ENCODE results near the gene BCAP29.
"Not testable (repeated sequence)": the region's sequence is repeated elsewhere in the genome, so short reads cannot be mapped to it uniquely, and the experiment has no call there.

Gene BCAP29

GRCh38 chr7:107627002-107627401 lies 47.0 kb downstream of the BCAP29 start:
- no peak for DNase-seq (ENCODE audit: low read depth)

GRCh38 chr7:107628461-107629064 lies 48.5 kb downstream of the BCAP29 start:
- DNase-seq (ENCODE audit: low read depth), result no peak

- DNase-seq (ENCODE audit: low read depth), result no peak
Observed at GRCh38 chr7:107630342-107630741, 50.3 kb downstream of the BCAP29 start.

- DNase-seq (ENCODE audit: low read depth), result no peak
Observed at GRCh38 chr7:107631588-107632491, 51.8 kb downstream of the BCAP29 start.

- no peak for DNase-seq (ENCODE audit: low read depth)
Observed at GRCh38 chr7:107632492-107632865, 52.4 kb downstream of the BCAP29 start.

GRCh38 chr7:107638594-107638993 lies 58.5 kb downstream of the BCAP29 start:
- DNase-seq (ENCODE audit: low read depth), result no peak

- DNase-seq (ENCODE audit: low read depth), result not testable (repeated sequence)
Observed at GRCh38 chr7:107639070-107639469, 59.0 kb downstream of the BCAP29 start.

GRCh38 chr7:107641676-107642075 lies 61.6 kb downstream of the BCAP29 start:
- DNase-seq (ENCODE audit: low read depth), result no peak

GRCh38 chr7:107642501-107642900 lies 62.5 kb downstream of the BCAP29 start:
- no peak for DNase-seq (ENCODE audit: low read depth)

- DNase-seq (ENCODE audit: low read depth), result no peak
Observed at GRCh38 chr7:107643407-107643806, 63.4 kb downstream of the BCAP29 start.

GRCh38 chr7:107643938-107644308 lies 63.9 kb downstream of the BCAP29 start:
- no peak for DNase-seq (ENCODE audit: low read depth)

- DNase-seq (ENCODE audit: low read depth), result no peak
Observed at GRCh38 chr7:107644309-107644974, 64.4 kb downstream of the BCAP29 start.

GRCh38 chr7:107652642-107653041 lies 72.6 kb downstream of the BCAP29 start:
- no peak for DNase-seq (ENCODE audit: low read depth)

GRCh38 chr7:107658467-107658866 lies 78.4 kb downstream of the BCAP29 start:
- no peak for DNase-seq (ENCODE audit: low read depth)

- no peak for DNase-seq (ENCODE audit: low read depth)
Observed at GRCh38 chr7:107659666-107660065, 79.6 kb downstream of the BCAP29 start.

GRCh38 chr7:107660381-107661080 lies 80.5 kb downstream of the BCAP29 start, which contains the start of gene SLC26A4:
TSS of gene SLC26A4 (plus strand) at chr7:107660828. CDS start at chr7:107661642, 814 bp downstream.
- no peak for DNase-seq (ENCODE audit: low read depth)

- no peak for DNase-seq (ENCODE audit: low read depth)
Observed at GRCh38 chr7:107661081-107661864, 81.2 kb downstream of the BCAP29 start.

GRCh38 chr7:107661865-107662379 lies 81.9 kb downstream of the BCAP29 start:
- no peak for DNase-seq (ENCODE audit: low read depth)

- no peak for DNase-seq (ENCODE audit: low read depth)
Observed at GRCh38 chr7:107663196-107663595, 83.2 kb downstream of the BCAP29 start.

GRCh38 chr7:107666790-107667189 lies 86.7 kb downstream of the BCAP29 start:
- no peak for DNase-seq (ENCODE audit: low read depth)

GRCh38 chr7:107667341-107667740 lies 87.3 kb downstream of the BCAP29 start:
- no peak for DNase-seq (ENCODE audit: low read depth)

All from CMK (cell line).